Esophagus squamous epithelium (tissue), 5 donors: ENCODE measurements around the gene RGS9. TPM values are rescaled to one million over a fixed set of nuclear protein-coding genes. Genes with fewer than 3 reads are reported as not detected.

Source experiments
- DNase-seq: peaks from one replicate; lab custom pipeline; 2025; lab: John Stamatoyannopoulos, UW
- H3K27ac ChIP-seq, 4 donors: fragments of 200-600 bp; sonication (generic); one replicate each; pipeline ENCODE4 v1.5.1; 2016 to 2019; ENCODE audit warnings: mild to moderate bottlenecking in 1 of 4
- H3K27me3 ChIP-seq, 4 donors: fragments of 200-600 bp; sonication (generic); 1 replicate in 3 of 4; 2 replicates in 1 of 4; pipeline versions ENCODE4 v1.5.1 to v1.6.0; 2017 to 2021; ENCODE audit warnings: antibody characterized with exemption in 1 of 4
- H3K36me3 ChIP-seq, 3 donors: fragments of 200-600 bp; sonication (generic); one replicate each; pipeline ENCODE4 v1.5.1; 2016 to 2019
- H3K4me1 ChIP-seq, 3 donors: fragments of 200-600 bp; sonication (generic); one replicate each; pipeline ENCODE4 v1.5.1; 2017 to 2019
- H3K4me3 ChIP-seq, 4 donors: fragments of 200-600 bp; sonication (generic); 1 replicate in 3 of 4; 2 replicates in 1 of 4; pipeline ENCODE4 v1.5.1; 2016 to 2019; ENCODE audit warnings: mild to moderate bottlenecking in 2 of 4, moderate library complexity in 1 of 4
- H3K9me3 ChIP-seq, 3 donors: fragments of 200-600 bp; sonication (generic); one replicate each; pipeline ENCODE4 v1.5.1; 2016 to 2019
- CTCF ChIP-seq, 6 experiments: fragments of 450-650 bp in 4 of 6; fragments of 200-600 bp in 2 of 6; sonication (generic) in 2 of 6; IDR thresholded peaks; one replicate each; pipeline ENCODE4 v1.5.1; 2016 to 2019; ENCODE audit warnings: antibody characterized with exemption in 6 of 6, mild to moderate bottlenecking in 4 of 6, moderate library complexity in 4 of 6
- POLR2A ChIP-seq, 4 donors: fragments of 450-650 bp; IDR thresholded peaks; one replicate each; pipeline ENCODE4 v1.6.1; 2017; ENCODE audit warnings: antibody characterized with exemption in 4 of 4, mild to moderate bottlenecking in 4 of 4, moderate library complexity in 3 of 4
- WGBS, 2 donors: methylation state at CpG; one replicate each; pipeline ENCODE4 v1.1.5; 2018; 5-methylcytosine and 5-hydroxymethylcytosine counted together
- intact Hi-C: fragments of 100-400 bp; cut with DNase I; formaldehyde crosslinking; loops from one replicate; pipeline ENCODE4 v1.15.0; 2022
- total RNA-seq, 4 donors: library from RNA; depleted of rRNA; stranded (reverse); fragments of >200 nt; gene quantifications; one replicate each; pipeline ENCODE4 v1.1.0, GENCODE V29; 2016
- donor health status: DM: yes; HTN: yes; CAD: no.

RGS9 gene
- total RNA-seq, 4 donors from 2014 or later = 0.45 to 8.1 (median 2.9) TPM

DNA sequence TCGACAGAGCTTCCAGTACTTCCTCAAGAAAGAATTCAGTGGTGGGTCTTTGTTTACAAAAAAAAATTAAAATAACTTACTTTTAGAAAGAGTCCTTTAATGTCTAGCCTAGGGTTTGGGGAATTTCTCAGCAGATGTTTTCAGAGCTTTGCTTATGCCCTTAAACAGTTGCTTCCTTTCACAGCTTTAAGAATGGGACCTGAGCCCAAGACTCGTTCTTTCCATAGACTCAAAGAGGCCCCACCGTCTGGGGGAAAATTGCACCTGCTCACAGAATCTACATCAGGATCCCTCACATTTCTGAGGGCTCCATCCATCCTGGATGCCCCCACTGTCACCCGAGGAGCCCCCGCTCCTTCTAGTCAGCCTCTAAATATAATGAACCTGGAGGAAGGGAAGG, 60.0 kb downstream of the RGS9 start:
- Histone ChIP-seq H3K9me3 (no peaks in the 10 kb centered on the region), H3K4me3 (no peak overlapping the region), H3K27ac (no peak overlapping the region), H3K27me3 (no peaks in the 10 kb centered on the region), H3K36me3 (no peaks in the 10 kb centered on the region), H3K4me1 (peaks cover 0 to 6% (median 0%) of the 10 kb centered on the region in 3 donors)
- intact Hi-C loops = loop anchor here (5.0 kb wide), 2 partner anchors 45 to 420 kb away; no protein-coding TSS in a partner anchor
- TF ChIP-seq CTCF (IDR thresholded peaks at IDR 0.05) = no peak
- no peak for TF ChIP-seq POLR2A (IDR thresholded peaks at IDR 0.05)
- DNase-seq = no peak
- 67 to 69% methylated on average over 5 of the region's 5 CpGs for WGBS, 2 donors

GRCh38 chr17:65198653-65199382, 61.6 kb downstream of the RGS9 start:
- no peak for TF ChIP-seq POLR2A (IDR thresholded peaks at IDR 0.05)
- TF ChIP-seq CTCF (IDR thresholded peaks at IDR 0.05) = peak; percentile 57 to 84 (median 74)
- 14 to 18% methylated on average over 6 to 7 of the region's 7 CpGs for WGBS, 2 donors
- intact Hi-C loops = loop anchor here (5.0 kb wide), 2 partner anchors 47 to 422 kb away; no protein-coding TSS in a partner anchor
- no peaks in the 10 kb centered on the region for H3K27me3 ChIP-seq
- H3K9me3 ChIP-seq = no peaks in the 10 kb centered on the region
- no peak overlapping the region for H3K4me3 ChIP-seq
- no peak overlapping the region for H3K27ac ChIP-seq
- no peak for DNase-seq
- H3K36me3 ChIP-seq = no peaks in the 10 kb centered on the region
- peaks cover 0 to 6% (median 0%) of the 10 kb centered on the region in 3 donors for H3K4me1 ChIP-seq

DNA sequence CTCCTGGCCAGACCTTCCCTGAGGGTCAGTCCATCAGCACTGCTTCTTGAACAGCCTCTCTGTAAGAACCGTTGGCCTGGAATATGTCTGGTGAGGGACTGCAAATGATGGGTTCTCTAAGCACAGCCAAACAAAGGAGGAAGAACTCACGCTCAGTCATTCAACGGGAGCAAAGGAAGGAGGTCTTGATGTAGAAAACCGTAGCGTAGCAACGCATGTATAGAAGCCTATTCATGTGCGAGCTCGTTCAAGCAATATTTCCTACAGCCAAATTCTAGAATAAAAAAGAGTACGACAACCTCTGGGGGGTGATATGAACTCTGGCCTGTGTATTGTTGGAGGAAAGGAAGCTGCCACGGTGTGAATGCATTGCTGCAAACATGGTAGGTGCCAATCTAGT, 64.2 kb downstream of the RGS9 start:
- intact Hi-C loops = no loop called here
- no peak overlapping the region for H3K4me3 ChIP-seq
- no peak overlapping the region for H3K27ac ChIP-seq
- TF ChIP-seq POLR2A (IDR thresholded peaks at IDR 0.05) (no peak), CTCF (IDR thresholded peaks at IDR 0.05) (no peak)
- no peak for DNase-seq
- H3K4me1 ChIP-seq = peaks cover 0 to 6% (median 0%) of the 10 kb centered on the region in 3 donors
- H3K36me3 ChIP-seq = no peaks in the 10 kb centered on the region
- no peaks in the 10 kb centered on the region for H3K27me3 ChIP-seq
- 72 to 86% methylated on average over 9 to 10 of the region's 10 CpGs for WGBS, 2 donors
- no peaks in the 10 kb centered on the region for H3K9me3 ChIP-seq

DNA sequence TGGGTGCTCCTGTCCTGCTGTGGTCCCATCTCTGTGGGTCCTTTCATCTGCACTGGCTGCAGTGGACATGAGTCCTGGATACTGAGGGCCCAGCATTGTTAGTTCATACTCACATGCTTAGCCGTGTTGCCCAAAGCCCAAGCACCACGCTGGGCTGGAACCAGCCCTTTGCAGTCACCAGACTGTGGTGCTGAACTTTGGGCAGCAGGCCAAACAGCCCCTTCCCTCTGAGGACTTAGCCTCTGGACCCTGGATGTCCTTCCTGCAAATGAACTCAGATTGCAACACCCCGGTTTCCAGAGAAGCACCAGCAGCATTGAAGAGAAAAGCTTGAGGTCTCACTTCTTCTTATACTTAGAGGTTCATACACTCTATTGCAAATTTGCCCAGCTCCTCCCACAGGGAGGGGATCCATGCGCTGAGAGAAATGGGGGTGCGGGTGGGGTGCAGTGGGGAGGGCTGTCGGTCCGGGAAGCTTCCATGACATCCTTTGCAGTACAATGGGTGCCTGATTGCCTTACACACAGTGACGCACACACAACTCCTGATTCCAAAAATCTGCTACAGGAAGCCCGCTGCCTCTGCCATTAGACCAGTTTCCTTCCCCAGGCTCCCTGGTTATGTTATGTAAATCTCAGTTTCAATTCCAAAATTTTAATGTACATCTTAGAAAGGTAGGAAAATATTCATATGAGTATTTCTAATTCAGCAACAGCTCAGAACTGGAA, 65.8 kb downstream of the RGS9 start:
- Histone ChIP-seq H3K36me3 (no peaks in the 10 kb centered on the region), H3K27me3 (no peaks in the 10 kb centered on the region), H3K4me1 (peaks cover 0 to 6% (median 0%) of the 10 kb centered on the region in 3 donors), H3K9me3 (no peaks in the 10 kb centered on the region), H3K27ac (no peak overlapping the region), H3K4me3 (no peak overlapping the region)
- TF ChIP-seq POLR2A (IDR thresholded peaks at IDR 0.05) = no peak
- WGBS, 2 donors = 83 to 94% methylated on average over 6 of the region's 9 CpGs
- no peak for DNase-seq
- intact Hi-C loops = no loop called here

DNA sequence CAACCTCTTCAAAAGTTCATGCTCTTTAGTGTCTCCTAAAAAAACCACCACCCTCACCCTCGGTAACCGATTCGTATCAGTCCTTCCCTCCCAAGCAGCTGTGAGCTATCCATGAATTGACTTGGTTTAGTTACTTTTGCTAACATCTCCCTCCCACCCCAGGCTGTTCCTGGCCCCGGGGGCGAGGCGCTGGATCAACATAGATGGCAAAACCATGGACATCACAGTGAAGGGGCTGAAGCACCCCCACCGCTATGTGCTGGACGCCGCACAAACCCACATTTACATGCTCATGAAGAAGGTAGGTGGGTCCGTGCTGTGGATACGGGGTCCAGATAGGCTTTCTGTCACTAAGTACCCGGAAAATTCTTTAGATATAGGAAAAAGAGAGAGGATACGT, 66.8 kb downstream of the RGS9 start:
- 86 to 87% methylated on average over 6 to 11 of the region's 13 CpGs for WGBS, 2 donors
- no peak for TF ChIP-seq POLR2A (IDR thresholded peaks at IDR 0.05)
- TF ChIP-seq CTCF (IDR thresholded peaks at IDR 0.05) = no peak
- DNase-seq = no peak
- intact Hi-C loops = no loop called here
- Histone ChIP-seq H3K4me1 (no peaks in the 10 kb centered on the region), H3K27ac (no peak overlapping the region), H3K9me3 (no peaks in the 10 kb centered on the region), H3K36me3 (no peaks in the 10 kb centered on the region), H3K4me3 (no peak overlapping the region), H3K27me3 (no peaks in the 10 kb centered on the region)
